SK-N-MC (cell line): Measurements from ENCODE around the gene LIG3.

Source experiments
- EZH2 ChIP-seq: fragments of 200-600 bp; sonication (generic); IDR thresholded peaks from one replicate; pipeline ENCODE4 v1.6.1; 2017; ENCODE audit warnings: antibody characterized with exemption
- POLR2AphosphoS5 ChIP-seq: IDR thresholded peaks from 2 replicates; pipeline ENCODE4 v1.6.1; 2012; ENCODE audit warnings: mild to moderate bottlenecking, low read depth, low read length, borderline replicate concordance

DNA sequence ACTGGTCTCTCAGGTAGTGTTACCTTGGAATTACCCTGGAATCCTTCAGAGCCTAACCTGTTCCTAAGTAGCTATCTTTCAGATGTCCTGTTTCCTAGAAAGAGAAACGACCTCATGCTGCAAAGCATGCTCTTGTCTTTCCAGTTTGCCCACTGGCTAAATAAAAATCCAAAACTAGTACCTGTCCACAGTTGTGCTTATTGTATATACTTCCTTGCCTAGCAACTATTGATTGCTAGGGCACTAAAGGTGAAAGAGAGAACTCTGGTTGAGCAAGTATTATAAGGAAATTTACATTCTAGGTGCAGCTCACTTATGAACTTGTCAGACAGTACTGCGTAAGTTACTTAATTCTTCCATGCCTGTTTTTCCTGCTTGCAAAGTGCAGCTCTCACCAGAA lies 38.5 kb downstream of the LIG3 start:
- no peak for TF ChIP-seq POLR2AphosphoS5
- TF ChIP-seq EZH2: no peak
